ENCODE data around the gene FBLN1. TPM values are rescaled to one million over a fixed set of nuclear protein-coding genes. Genes with fewer than 3 reads are reported as not detected.

FBLN1 gene
- total and polyA plus RNA-seq, 8 donors: 38.8 to 416 (median 114) TPM

GRCh38 chr22:45630436-45630835 is 127.8 kb downstream of the FBLN1 start:
- Histone ChIP-seq H3K4me3 (no peak overlapping the region), H3K4me1 (peaks cover 0 to 15% (median 5%) of the 10 kb centered on the region in 4 donors), H3K27ac (no peak overlapping the region), H3K36me3 (no peaks in the 10 kb centered on the region), H3K9me3 (no peaks in the 10 kb centered on the region), H3K27me3 (peaks cover 0 to 87% (median 4%) of the 10 kb centered on the region in 3 donors)
- intact Hi-C loops (cut with DNase I; ENCODE audit: low total_unique reads): no loop called here
- TF ChIP-seq CTCF (IDR thresholded peaks at IDR 0.05): no peak
- TF ChIP-seq EP300 (IDR thresholded peaks at IDR 0.05): no peak
- no peak for TF ChIP-seq POLR2A (IDR thresholded peaks at IDR 0.05)
- no peak for TF ChIP-seq POLR2AphosphoS5 (IDR thresholded peaks at IDR 0.05)
- WGBS, 5 donors: 88 to 95% (median 94%) methylated on average over 15 of the region's 15 CpGs
- no peak for DNase-seq

- no peak for TF ChIP-seq POLR2AphosphoS5 (IDR thresholded peaks at IDR 0.05)
- no peak for TF ChIP-seq CTCF (IDR thresholded peaks at IDR 0.05)
- TF ChIP-seq EP300 (IDR thresholded peaks at IDR 0.05): no peak
- no peak for TF ChIP-seq POLR2A (IDR thresholded peaks at IDR 0.05)
- no peaks in the 10 kb centered on the region for H3K36me3 ChIP-seq
- no peak for DNase-seq
- H3K27ac ChIP-seq: no peak overlapping the region
- peaks cover 0 to 15% (median 4%) of the 10 kb centered on the region in 4 donors for H3K4me1 ChIP-seq
- 57 to 67% (median 59%) methylated on average over 12 of the region's 12 CpGs for WGBS, 5 donors
- H3K9me3 ChIP-seq: no peaks in the 10 kb centered on the region
- H3K27me3 ChIP-seq: peaks cover 0 to 81% (median 4%) of the 10 kb centered on the region in 3 donors
- intact Hi-C loops (cut with DNase I; ENCODE audit: low total_unique reads): no loop called here
- no peak overlapping the region for H3K4me3 ChIP-seq
These were observed 128.6 kb downstream of the FBLN1 start for GRCh38 chr22:45631140-45631840.

GRCh38 chr22:45631841-45632238 is 129.2 kb downstream of the FBLN1 start:
- H3K27ac ChIP-seq: no peak overlapping the region
- 85 to 91% (median 90%) methylated on average over 7 of the region's 7 CpGs for WGBS, 5 donors
- DNase-seq: no peak
- no peak for TF ChIP-seq POLR2AphosphoS5 (IDR thresholded peaks at IDR 0.05)
- TF ChIP-seq CTCF (IDR thresholded peaks at IDR 0.05): no peak
- TF ChIP-seq EP300 (IDR thresholded peaks at IDR 0.05): no peak
- TF ChIP-seq POLR2A (IDR thresholded peaks at IDR 0.05): no peak
- H3K9me3 ChIP-seq: no peaks in the 10 kb centered on the region
- no peak overlapping the region for H3K4me3 ChIP-seq
- intact Hi-C loops (cut with DNase I; ENCODE audit: low total_unique reads): no loop called here
- H3K4me1 ChIP-seq: peaks cover 0 to 15% (median 4%) of the 10 kb centered on the region in 4 donors
- H3K27me3 ChIP-seq: peaks cover 0 to 78% (median 4%) of the 10 kb centered on the region in 3 donors
- H3K36me3 ChIP-seq: no peaks in the 10 kb centered on the region

GRCh38 chr22:45632791-45633515 is 130.3 kb downstream of the FBLN1 start:
- intact Hi-C loops (cut with DNase I; ENCODE audit: low total_unique reads): no loop called here
- Histone ChIP-seq H3K27me3 (peaks cover 0 to 69% (median 4%) of the 10 kb centered on the region in 3 donors), H3K9me3 (no peaks in the 10 kb centered on the region), H3K27ac (no peak overlapping the region), H3K36me3 (no peaks in the 10 kb centered on the region), H3K4me1 (peaks cover 0 to 15% (median 4%) of the 10 kb centered on the region in 4 donors), H3K4me3 (no peak overlapping the region)
- TF ChIP-seq CTCF (IDR thresholded peaks at IDR 0.05): no peak
- TF ChIP-seq POLR2AphosphoS5 (IDR thresholded peaks at IDR 0.05): no peak
- TF ChIP-seq EP300 (IDR thresholded peaks at IDR 0.05): no peak
- no peak for TF ChIP-seq POLR2A (IDR thresholded peaks at IDR 0.05)
- 12 to 23% (median 14%) methylated on average over 15 of the region's 15 CpGs for WGBS, 5 donors
- peak in 1 of 2 donors; percentile 37 for DNase-seq

Measured in stomach (tissue), 9 donors.